GM06990 (cell line): Measurements from ENCODE around the gene FAM222B.
"Not testable (repeated sequence)": the region's sequence is repeated elsewhere in the genome, so short reads cannot be mapped to it uniquely, and the experiment has no call there.

Experiments
- DNase-seq: peaks from one replicate; pipeline ENCODE4 v3.0.0-alpha.2; 2011; ENCODE audit not compliant: insufficient read length; ENCODE audit errors: extremely low read depth
- H3K27me3 ChIP-seq: replicated peaks from 2 replicates; pipeline ENCODE4 v1.6.0; 2011; ENCODE audit warnings: low read length; ENCODE audit not compliant: control insufficient read depth, insufficient read depth
- H3K36me3 ChIP-seq: 2 replicates; pipeline ENCODE4 v1.5.1; 2011; ENCODE audit warnings: low read length; ENCODE audit not compliant: control insufficient read depth, insufficient read depth
- H3K4me3 ChIP-seq: replicated peaks from 2 replicates; pipeline ENCODE4 v1.5.1; 2011; ENCODE audit warnings: low read depth, mild to moderate bottlenecking, control low read depth, low read length
- TF ChIP-seq, protein P1 (sequence below): IDR thresholded peaks from 2 replicates; pipeline ENCODE4 v1.5.1; 2011; ENCODE audit warnings: low read length, control low read depth, mild to moderate bottlenecking, inconsistent platforms; ENCODE audit not compliant: insufficient read depth, poor library complexity, severe bottlenecking

Gene FAM222B

DNA sequence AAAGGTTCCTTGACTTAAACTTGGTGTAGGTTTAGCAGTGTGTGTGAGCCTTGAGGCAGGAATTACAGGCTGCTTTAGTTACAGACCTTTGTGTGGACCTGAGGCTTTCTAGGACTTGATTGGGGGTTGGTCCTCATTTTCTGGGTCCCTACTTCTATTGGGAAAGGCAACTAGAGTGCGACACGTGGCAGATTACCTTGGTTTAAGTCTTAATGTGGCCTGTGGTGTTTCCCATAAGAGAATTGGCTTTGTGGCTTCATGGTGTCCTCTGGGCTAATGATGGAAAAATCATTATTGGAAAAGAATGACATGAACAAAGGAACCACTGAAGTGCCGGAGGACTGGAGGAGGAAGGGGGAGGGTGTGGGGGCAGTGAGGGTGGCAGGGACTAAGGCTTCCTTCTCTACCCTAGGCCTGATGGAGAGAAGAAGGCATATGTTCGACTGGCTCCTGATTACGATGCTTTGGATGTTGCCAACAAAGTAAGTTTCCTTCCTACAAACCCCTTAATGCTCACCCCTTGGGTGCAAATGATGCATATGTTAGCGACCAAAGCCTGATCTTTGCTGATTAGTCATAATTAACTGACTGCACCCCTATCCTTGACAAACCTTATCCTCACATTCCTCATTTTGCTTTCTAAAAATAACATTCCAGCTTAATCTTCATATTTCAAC, 119.3 kb downstream of the FAM222B start:
- TF ChIP-seq, protein P1, sequence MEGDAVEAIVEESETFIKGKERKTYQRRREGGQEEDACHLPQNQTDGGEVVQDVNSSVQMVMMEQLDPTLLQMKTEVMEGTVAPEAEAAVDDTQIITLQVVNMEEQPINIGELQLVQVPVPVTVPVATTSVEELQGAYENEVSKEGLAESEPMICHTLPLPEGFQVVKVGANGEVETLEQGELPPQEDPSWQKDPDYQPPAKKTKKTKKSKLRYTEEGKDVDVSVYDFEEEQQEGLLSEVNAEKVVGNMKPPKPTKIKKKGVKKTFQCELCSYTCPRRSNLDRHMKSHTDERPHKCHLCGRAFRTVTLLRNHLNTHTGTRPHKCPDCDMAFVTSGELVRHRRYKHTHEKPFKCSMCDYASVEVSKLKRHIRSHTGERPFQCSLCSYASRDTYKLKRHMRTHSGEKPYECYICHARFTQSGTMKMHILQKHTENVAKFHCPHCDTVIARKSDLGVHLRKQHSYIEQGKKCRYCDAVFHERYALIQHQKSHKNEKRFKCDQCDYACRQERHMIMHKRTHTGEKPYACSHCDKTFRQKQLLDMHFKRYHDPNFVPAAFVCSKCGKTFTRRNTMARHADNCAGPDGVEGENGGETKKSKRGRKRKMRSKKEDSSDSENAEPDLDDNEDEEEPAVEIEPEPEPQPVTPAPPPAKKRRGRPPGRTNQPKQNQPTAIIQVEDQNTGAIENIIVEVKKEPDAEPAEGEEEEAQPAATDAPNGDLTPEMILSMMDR: no peak
- no peak for DNase-seq
- Histone ChIP-seq H3K4me3 (peak overlapping the region; percentile 99), H3K27me3 (no peaks in the 10 kb centered on the region), H3K36me3 (peaks cover 22% of the 10 kb centered on the region)

DNA sequence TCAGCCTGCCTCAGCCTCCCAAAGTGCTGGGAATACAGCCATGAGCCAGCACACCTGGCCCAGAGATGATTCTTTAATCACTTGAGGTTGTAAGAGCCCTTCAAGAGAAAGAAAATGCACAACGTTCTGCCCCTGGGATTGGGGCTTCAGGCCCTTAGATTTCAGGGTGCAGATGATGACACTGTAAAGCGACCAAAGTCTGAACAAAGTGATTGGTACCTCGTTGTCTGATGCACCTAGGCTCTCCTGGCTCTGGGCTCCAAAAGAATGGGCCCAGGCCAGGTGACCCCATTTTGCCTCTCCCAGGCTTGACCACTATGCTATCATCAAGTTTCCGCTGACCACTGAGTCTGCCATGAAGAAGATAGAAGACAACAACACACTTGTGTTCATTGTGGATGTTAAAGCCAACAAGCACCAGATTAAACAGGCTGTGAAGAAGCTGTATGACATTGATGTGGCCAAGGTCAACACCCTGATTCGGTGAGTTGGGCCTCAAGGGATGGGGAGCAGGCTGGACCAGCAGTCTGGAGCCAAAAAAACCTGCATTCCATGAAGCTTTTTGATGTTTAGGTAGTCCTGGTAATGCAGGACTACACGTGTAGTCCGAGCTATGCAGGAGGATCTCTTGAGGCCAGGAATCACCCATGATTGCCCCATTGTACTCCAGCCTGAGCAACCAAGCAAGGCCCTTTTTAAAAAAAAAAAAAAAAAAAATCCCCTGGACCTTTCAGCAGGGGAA, 120.0 kb downstream of the FAM222B start:
- Histone ChIP-seq H3K27me3 (no peaks in the 10 kb centered on the region; the same call in 1 of the 2 replicates), H3K4me3 (peak overlapping the region; percentile 99), H3K36me3 (peaks cover 22% of the 10 kb centered on the region)
- no peak for DNase-seq
- TF ChIP-seq, protein P1: no peak

DNA sequence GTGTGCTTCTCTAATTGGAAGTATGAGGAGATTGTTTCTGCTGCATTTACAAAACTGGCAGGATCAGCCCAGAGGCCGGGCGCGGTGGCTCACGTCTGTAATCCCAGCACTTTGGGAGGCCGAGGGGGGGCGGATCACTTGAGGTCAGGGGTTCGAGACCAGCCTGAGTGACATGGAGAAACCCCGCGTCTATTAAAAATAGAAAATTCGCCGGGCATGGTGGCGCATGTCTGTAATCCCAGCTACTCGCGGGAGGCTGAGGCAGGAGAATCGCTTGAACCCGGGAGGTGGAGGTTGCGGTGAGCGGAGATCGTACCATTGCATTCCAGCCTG, 121.6 kb downstream of the FAM222B start:
- DNase-seq, H3K27me3 ChIP-seq: not testable (repeated sequence)
- peaks cover 22% of the 10 kb centered on the region for H3K36me3 ChIP-seq
- peak overlapping the region; percentile 99 for H3K4me3 ChIP-seq

DNA sequence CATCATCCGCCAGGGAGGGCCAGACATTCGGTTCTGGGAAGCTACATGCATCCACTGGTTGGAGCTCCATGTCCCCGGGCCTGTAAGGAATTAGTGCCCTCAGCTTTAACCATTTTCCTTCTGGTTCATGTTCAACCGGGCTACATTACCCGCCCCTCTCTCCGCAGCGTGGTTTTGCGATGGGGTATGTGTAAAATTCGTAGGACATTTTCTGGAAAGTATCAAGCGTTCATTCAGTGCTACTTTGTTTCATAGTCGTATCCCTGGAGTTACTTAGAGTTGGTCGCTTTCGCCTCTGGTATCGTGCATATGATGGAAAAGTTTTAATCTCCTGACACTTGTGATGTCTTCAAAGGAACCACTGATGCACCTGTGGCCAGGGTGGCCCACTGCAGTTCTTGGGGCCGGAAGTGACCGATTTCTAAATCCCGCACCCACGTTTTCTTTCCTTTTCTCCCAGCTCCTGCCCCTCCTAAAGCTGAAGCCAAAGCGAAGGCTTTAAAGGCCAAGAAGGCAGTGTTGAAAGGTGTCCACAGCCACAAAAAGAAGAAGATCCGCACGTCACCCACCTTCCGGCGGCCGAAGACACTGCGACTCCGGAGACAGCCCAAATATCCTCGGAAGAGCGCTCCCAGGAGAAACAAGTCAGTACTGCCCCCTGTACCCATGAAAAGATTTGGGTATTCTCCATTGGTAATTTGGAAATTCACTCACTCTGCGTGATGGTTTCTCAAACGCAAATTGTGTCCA, 122.2 kb downstream of the FAM222B start:
- TF ChIP-seq, protein P1: no peak
- Histone ChIP-seq H3K27me3 (no peaks in the 10 kb centered on the region; the same call in 1 of the 2 replicates), H3K4me3 (peak overlapping the region; percentile 99), H3K36me3 (peaks cover 22% of the 10 kb centered on the region)
- no peak for DNase-seq

DNA sequence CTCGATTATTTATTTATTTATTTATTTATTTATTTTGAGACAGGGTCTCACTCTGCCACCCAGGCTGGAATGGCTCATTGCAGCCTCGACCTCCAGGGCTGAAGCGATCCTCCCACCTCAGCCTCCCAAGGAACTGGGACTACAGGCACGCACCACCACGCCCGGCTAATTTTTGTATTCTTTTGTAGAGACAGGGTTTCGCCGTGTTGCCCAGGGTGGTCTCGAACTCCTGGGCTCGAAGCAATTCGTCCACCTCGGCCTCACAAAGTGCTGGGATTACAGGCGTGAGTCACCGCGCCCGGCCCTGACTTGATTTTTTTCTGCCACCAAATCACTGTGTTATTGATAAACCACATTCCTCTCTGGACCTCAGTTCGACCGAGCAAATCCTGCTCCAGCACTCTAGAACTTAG, 123.6 kb downstream of the FAM222B start:
- no peak for DNase-seq
- H3K27me3 ChIP-seq: no peaks in the 10 kb centered on the region; the same call in 1 of the 2 replicates
- peak overlapping the region; percentile 61 for H3K4me3 ChIP-seq
- peaks cover 19% of the 10 kb centered on the region for H3K36me3 ChIP-seq
- TF ChIP-seq, protein P1: no peak
